Measurements from ENCODE around the gene RFTN2. TPM values are rescaled to one million over a fixed set of nuclear protein-coding genes. Genes with fewer than 3 reads are reported as not detected.

Gene RFTN2, protein sequence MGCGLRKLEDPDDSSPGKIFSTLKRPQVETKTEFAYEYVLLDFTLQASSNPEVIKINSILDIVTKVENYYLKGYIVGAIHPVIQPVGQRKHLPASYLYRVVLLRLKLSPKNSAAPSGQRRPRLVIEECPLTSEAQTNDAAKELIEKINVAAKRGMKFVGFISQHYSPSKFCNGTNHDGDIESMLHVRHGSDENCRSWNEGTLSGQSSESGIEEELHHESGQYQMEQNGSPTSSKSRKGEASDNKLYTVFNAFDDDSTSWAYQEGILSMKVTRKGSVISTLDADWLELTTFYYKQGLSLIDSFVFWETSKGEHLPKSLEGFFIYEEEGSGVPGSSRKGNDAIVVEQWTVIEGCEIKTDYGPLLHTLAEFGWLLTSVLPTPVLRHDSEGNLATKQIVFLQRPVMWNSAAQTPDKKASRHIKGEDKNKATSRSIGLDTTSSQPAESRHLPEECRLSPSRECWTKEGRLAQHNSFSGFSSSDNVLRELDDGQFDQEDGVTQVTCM
- total RNA-seq = not detected in 2 replicates

DNA sequence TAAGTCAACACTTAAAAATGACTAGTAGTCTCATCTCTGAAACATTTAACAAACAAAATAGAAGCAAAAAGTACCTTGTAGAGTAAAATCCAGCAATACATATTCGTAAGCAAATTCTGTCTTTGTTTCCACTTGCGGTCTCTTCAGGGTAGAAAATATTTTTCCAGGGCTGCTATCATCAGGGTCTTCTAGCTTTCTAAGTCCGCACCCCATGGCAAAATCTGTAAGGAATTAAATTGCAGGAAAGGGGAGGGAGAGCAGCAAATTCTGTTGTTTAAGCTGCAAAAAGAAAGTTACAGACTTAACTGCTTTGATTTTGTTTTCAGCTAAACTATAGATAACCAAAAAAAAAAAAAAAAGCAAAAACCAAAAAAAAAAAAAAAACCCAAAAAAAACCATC is at the start of gene RFTN2:
TSS of gene RFTN2 (minus strand) at position 342 of the 400 bp plus-strand sequence. CDS start at position 213, 129 bp downstream.

DNA sequence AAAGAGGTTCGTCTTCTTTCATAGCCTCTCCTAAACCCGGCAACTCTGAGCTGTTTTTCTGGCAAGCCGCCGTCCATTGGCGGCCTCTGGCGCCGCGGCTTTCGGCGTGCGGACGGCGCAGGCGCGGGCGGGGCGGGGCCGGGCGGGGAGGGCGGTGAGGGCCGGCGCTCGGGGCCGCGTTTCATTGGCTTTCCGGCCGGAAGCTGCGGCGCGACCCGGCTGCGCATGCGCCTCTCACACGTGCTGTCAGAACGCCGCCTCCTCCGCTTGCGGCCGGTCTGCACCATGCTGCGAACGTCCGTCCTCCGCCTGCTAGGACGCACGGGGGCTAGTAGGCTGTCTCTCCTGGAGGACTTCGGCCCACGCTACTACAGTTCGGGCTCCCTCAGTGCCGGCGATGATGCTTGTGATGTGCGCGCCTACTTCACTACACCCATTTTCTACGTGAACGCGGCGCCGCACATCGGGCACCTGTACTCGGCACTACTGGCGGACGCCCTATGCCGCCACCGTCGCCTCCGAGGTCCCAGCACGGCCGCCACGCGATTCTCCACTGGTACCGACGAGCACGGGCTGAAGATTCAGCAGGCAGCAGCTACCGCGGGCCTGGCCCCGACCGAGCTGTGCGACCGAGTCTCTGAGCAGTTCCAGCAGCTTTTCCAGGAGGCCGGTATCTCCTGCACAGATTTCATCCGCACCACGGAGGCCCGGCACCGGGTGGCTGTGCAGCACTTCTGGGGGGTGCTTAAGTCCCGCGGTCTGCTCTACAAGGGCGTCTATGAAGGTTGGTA is 29.9 kb upstream of the RFTN2 start, which contains the start of gene MARS2:
TSS of gene MARS2 (plus strand) at position 249 of the 791 bp plus-strand sequence. CDS start at position 286, 37 bp downstream.

Other genes starting within 250 kb of the RFTN2 start
- 70.1 and 83.6 TPM in 2 replicates for gene SF3B1, start 240.6 kb downstream of the RFTN2 start, total RNA-seq
- gene COQ10B, start 222.0 kb downstream of the RFTN2 start, total RNA-seq = 19.7 and 24.4 TPM in 2 replicates
- gene HSPD1, start 175.7 kb downstream of the RFTN2 start, total RNA-seq = 200 and 364 TPM in 2 replicates
- 106 and 275 TPM in 2 replicates for gene HSPE1, start 175.2 kb downstream of the RFTN2 start, total RNA-seq
- 24.5 and 28.6 TPM in 2 replicates for gene MOB4, start 159.5 kb downstream of the RFTN2 start, total RNA-seq
- 9.2 and 11.4 TPM in 2 replicates for gene MARS2, start 29.8 kb upstream of the RFTN2 start, total RNA-seq
- not detected in 2 replicates for gene BOLL, start 109.7 kb upstream of the RFTN2 start, total RNA-seq
- gene PLCL1, start 129.0 kb upstream of the RFTN2 start, total RNA-seq = not detected in 2 replicates

Data from hair follicular keratinocyte (primary cell).